Progenitor cell of endocrine pancreas (in vitro differentiated cells): ENCODE results near the gene SLC38A5. TPM values are rescaled to one million over a fixed set of nuclear protein-coding genes. Genes with fewer than 3 reads are reported as not detected.
"Not testable (repeated sequence)": the region's sequence is repeated elsewhere in the genome, so short reads cannot be mapped to it uniquely, and the experiment has no call there.

Experiments used
- DNase-seq: peaks from one replicate; pipeline ENCODE4 v3.0.0; 2021; ENCODE audit warnings: low spot score; ENCODE audit not compliant: unreplicated experiment
- H3K27ac Mint-ChIP-seq: 2 replicates; pipeline ENCODE4 v1.8.0; 2021; ENCODE audit warnings: mild to moderate bottlenecking, moderate library complexity, mixed read lengths
- H3K27me3 Mint-ChIP-seq: 2 replicates; pipeline ENCODE4 v1.8.0; 2021; ENCODE audit warnings: mixed read lengths
- H3K36me3 Mint-ChIP-seq: 2 replicates; pipeline ENCODE4 v1.8.0; 2022; ENCODE audit warnings: mixed read lengths; ENCODE audit not compliant: insufficient read depth
- H3K4me1 Mint-ChIP-seq: 2 replicates; pipeline ENCODE4 v1.8.0; 2021; ENCODE audit warnings: low read depth, mixed read lengths
- H3K4me3 Mint-ChIP-seq: 2 replicates; pipeline ENCODE4 v1.8.0; 2021; ENCODE audit warnings: low read depth, mild to moderate bottlenecking, moderate library complexity, mixed read lengths
- H3K9me3 Mint-ChIP-seq: 2 replicates; pipeline ENCODE4 v1.8.0; 2021; ENCODE audit warnings: low read depth, mixed read lengths
- CTCF ChIP-seq: fragments of 200-600 bp; sonication (generic); IDR thresholded peaks from one replicate; pipeline ENCODE4 v1.5.0; 2021; ENCODE audit warnings: antibody characterized with exemption, mild to moderate bottlenecking; ENCODE audit not compliant: unreplicated experiment
- total RNA-seq: library from RNA; stranded (reverse); gene quantifications from 2 replicates; pipeline ENCODE4 v1.2.1, GENCODE V29; 2021

Gene SLC38A5
- total RNA-seq, 1 donor from 2014 or later: 0.74 TPM

GRCh38 chrX:48459483-48459882 lies 10.6 kb downstream of the SLC38A5 start:
- H3K36me3 Mint-ChIP-seq: peaks cover 2% of the 10 kb centered on the region
- peaks cover 20% of the 10 kb centered on the region for H3K9me3 Mint-ChIP-seq
- no peak for TF ChIP-seq CTCF
- H3K4me3 Mint-ChIP-seq: no peak overlapping the region
- H3K4me1 Mint-ChIP-seq: no peaks in the 10 kb centered on the region
- H3K27ac Mint-ChIP-seq: no peak overlapping the region
- no peaks in the 10 kb centered on the region for H3K27me3 Mint-ChIP-seq
- DNase-seq: no peak

- Mint-ChIP-seq H3K9me3 (peaks cover 15% of the 10 kb centered on the region), H3K36me3 (peaks cover 2% of the 10 kb centered on the region), H3K27ac (no peak overlapping the region), H3K4me1 (no peaks in the 10 kb centered on the region), H3K27me3 (no peaks in the 10 kb centered on the region), H3K4me3 (no peak overlapping the region)
- DNase-seq: no peak
- TF ChIP-seq CTCF: no peak
Observed at GRCh38 chrX:48458711-48459110, 11.3 kb downstream of the SLC38A5 start.

- TF ChIP-seq CTCF: no peak
- Mint-ChIP-seq H3K9me3 (peaks cover 12% of the 10 kb centered on the region), H3K27ac (no peak overlapping the region), H3K4me3 (no peak overlapping the region), H3K27me3 (no peaks in the 10 kb centered on the region), H3K36me3 (peaks cover 2% of the 10 kb centered on the region), H3K4me1 (no peaks in the 10 kb centered on the region)
- no peak for DNase-seq
Observed at GRCh38 chrX:48456628-48457331, 13.3 kb downstream of the SLC38A5 start.

- Mint-ChIP-seq H3K9me3 (peaks cover 6% of the 10 kb centered on the region), H3K4me3 (no peak overlapping the region), H3K27me3 (no peaks in the 10 kb centered on the region), H3K27ac (no peak overlapping the region), H3K4me1 (no peaks in the 10 kb centered on the region), H3K36me3 (no peaks in the 10 kb centered on the region)
- DNase-seq: no peak
- TF ChIP-seq CTCF: no peak
Observed at GRCh38 chrX:48451708-48452107, 18.4 kb downstream of the SLC38A5 start.

- Mint-ChIP-seq H3K9me3 (peaks cover 6% of the 10 kb centered on the region), H3K36me3 (no peaks in the 10 kb centered on the region), H3K4me3 (no peak overlapping the region), H3K27me3 (no peaks in the 10 kb centered on the region), H3K27ac (no peak overlapping the region), H3K4me1 (no peaks in the 10 kb centered on the region)
- DNase-seq: no peak
- no peak for TF ChIP-seq CTCF
Observed at GRCh38 chrX:48450076-48450475, 20.0 kb downstream of the SLC38A5 start.

GRCh38 chrX:48447201-48447600 lies 22.9 kb downstream of the SLC38A5 start:
- H3K27ac Mint-ChIP-seq, H3K4me1 Mint-ChIP-seq, H3K36me3 Mint-ChIP-seq, H3K4me3 Mint-ChIP-seq, H3K27me3 Mint-ChIP-seq, DNase-seq: not testable (repeated sequence)
- peaks cover 12% of the 10 kb centered on the region for H3K9me3 Mint-ChIP-seq

- H3K36me3 Mint-ChIP-seq, H3K4me1 Mint-ChIP-seq, H3K27me3 Mint-ChIP-seq, DNase-seq, H3K27ac Mint-ChIP-seq, H3K4me3 Mint-ChIP-seq: not testable (repeated sequence)
- H3K9me3 Mint-ChIP-seq: peaks cover 26% of the 10 kb centered on the region
Observed at GRCh38 chrX:48433713-48434112, 36.3 kb downstream of the SLC38A5 start.

GRCh38 chrX:48430166-48430565 lies 39.9 kb downstream of the SLC38A5 start:
- not testable (repeated sequence) for H3K4me1 Mint-ChIP-seq, H3K27ac Mint-ChIP-seq, DNase-seq, H3K4me3 Mint-ChIP-seq, H3K27me3 Mint-ChIP-seq, H3K36me3 Mint-ChIP-seq
- H3K9me3 Mint-ChIP-seq: peaks cover 21% of the 10 kb centered on the region
